ENCODE measurements around the gene IGSF10. TPM values are rescaled to one million over a fixed set of nuclear protein-coding genes. Genes with fewer than 3 reads are reported as not detected.

Gene IGSF10
- total RNA-seq, 1 donor from 2014 or later: 1.6 TPM

- H3K4me1 Mint-ChIP-seq (ENCODE audit: low read depth): peaks cover 9% of the 10 kb centered on the region
- no peak for DNase-seq (ENCODE audit: low spot score, unreplicated experiment)
- H3K27ac Mint-ChIP-seq: no peak overlapping the region
- H3K36me3 Mint-ChIP-seq (ENCODE audit: insufficient read depth): no peaks in the 10 kb centered on the region
- H3K27me3 Mint-ChIP-seq: peaks cover 12% of the 10 kb centered on the region
- no peak overlapping the region for H3K4me3 Mint-ChIP-seq (ENCODE audit: low read depth)
- no peaks in the 10 kb centered on the region for H3K9me3 Mint-ChIP-seq (ENCODE audit: low read depth)
- TF ChIP-seq, protein P1, sequence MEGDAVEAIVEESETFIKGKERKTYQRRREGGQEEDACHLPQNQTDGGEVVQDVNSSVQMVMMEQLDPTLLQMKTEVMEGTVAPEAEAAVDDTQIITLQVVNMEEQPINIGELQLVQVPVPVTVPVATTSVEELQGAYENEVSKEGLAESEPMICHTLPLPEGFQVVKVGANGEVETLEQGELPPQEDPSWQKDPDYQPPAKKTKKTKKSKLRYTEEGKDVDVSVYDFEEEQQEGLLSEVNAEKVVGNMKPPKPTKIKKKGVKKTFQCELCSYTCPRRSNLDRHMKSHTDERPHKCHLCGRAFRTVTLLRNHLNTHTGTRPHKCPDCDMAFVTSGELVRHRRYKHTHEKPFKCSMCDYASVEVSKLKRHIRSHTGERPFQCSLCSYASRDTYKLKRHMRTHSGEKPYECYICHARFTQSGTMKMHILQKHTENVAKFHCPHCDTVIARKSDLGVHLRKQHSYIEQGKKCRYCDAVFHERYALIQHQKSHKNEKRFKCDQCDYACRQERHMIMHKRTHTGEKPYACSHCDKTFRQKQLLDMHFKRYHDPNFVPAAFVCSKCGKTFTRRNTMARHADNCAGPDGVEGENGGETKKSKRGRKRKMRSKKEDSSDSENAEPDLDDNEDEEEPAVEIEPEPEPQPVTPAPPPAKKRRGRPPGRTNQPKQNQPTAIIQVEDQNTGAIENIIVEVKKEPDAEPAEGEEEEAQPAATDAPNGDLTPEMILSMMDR (IDR thresholded peaks at IDR 0.05; ENCODE audit: unreplicated experiment): no peak
Measured at GRCh38 chr3:151459358-151459757, 1.5 kb downstream of the IGSF10 start.

GRCh38 chr3:151456065-151456464 lies 4.8 kb downstream of the IGSF10 start:
- H3K27me3 Mint-ChIP-seq: peaks cover 4% of the 10 kb centered on the region
- TF ChIP-seq, protein P1 (IDR thresholded peaks at IDR 0.05; ENCODE audit: unreplicated experiment): no peak
- no peaks in the 10 kb centered on the region for H3K36me3 Mint-ChIP-seq (ENCODE audit: insufficient read depth)
- no peak overlapping the region for H3K27ac Mint-ChIP-seq
- H3K4me1 Mint-ChIP-seq (ENCODE audit: low read depth): peaks cover 9% of the 10 kb centered on the region
- no peaks in the 10 kb centered on the region for H3K9me3 Mint-ChIP-seq (ENCODE audit: low read depth)
- DNase-seq (ENCODE audit: low spot score, unreplicated experiment): no peak
- H3K4me3 Mint-ChIP-seq (ENCODE audit: low read depth): no peak overlapping the region

GRCh38 chr3:151452841-151453240 lies 8.0 kb downstream of the IGSF10 start:
- no peaks in the 10 kb centered on the region for H3K9me3 Mint-ChIP-seq (ENCODE audit: low read depth)
- no peaks in the 10 kb centered on the region for H3K27me3 Mint-ChIP-seq
- no peaks in the 10 kb centered on the region for H3K36me3 Mint-ChIP-seq (ENCODE audit: insufficient read depth)
- no peak overlapping the region for H3K4me3 Mint-ChIP-seq (ENCODE audit: low read depth)
- TF ChIP-seq, protein P1 (IDR thresholded peaks at IDR 0.05; ENCODE audit: unreplicated experiment): no peak
- no peak overlapping the region for H3K27ac Mint-ChIP-seq
- peaks cover 7% of the 10 kb centered on the region for H3K4me1 Mint-ChIP-seq (ENCODE audit: low read depth)
- no peak for DNase-seq (ENCODE audit: low spot score, unreplicated experiment)

- Mint-ChIP-seq H3K36me3 (ENCODE audit: insufficient read depth) (no peaks in the 10 kb centered on the region), H3K27ac (no peak overlapping the region), H3K4me1 (ENCODE audit: low read depth) (peaks cover 7% of the 10 kb centered on the region), H3K9me3 (ENCODE audit: low read depth) (no peaks in the 10 kb centered on the region), H3K27me3 (no peaks in the 10 kb centered on the region), H3K4me3 (ENCODE audit: low read depth) (no peak overlapping the region)
- TF ChIP-seq, protein P1 (IDR thresholded peaks at IDR 0.05; ENCODE audit: unreplicated experiment): no peak
- DNase-seq (ENCODE audit: low spot score, unreplicated experiment): no peak
Measured at GRCh38 chr3:151452368-151452767, 8.5 kb downstream of the IGSF10 start.

DNA sequence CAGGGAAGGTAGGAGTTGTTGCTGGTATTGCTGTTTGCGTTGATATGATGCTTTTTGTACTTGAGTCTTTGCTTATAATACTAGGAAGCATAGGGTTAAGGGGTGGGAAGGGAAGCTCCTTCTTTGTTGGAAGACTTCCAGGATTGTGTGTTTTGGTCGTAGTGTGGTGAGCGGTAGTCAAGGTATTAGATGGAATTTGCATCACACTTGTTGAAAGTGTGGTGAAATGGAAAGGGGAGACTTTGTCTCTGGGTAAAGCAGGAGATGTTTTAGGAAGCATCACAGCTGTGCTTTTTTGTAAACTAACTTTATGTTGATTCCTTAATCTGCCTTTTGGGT lies 14.9 kb downstream of the IGSF10 start:
- TF ChIP-seq, protein P1 (IDR thresholded peaks at IDR 0.05; ENCODE audit: unreplicated experiment): no peak
- no peak overlapping the region for H3K27ac Mint-ChIP-seq
- no peak for DNase-seq (ENCODE audit: low spot score, unreplicated experiment)
- H3K4me3 Mint-ChIP-seq (ENCODE audit: low read depth): no peak overlapping the region
- no peaks in the 10 kb centered on the region for H3K36me3 Mint-ChIP-seq (ENCODE audit: insufficient read depth)
- no peaks in the 10 kb centered on the region for H3K4me1 Mint-ChIP-seq (ENCODE audit: low read depth)
- no peaks in the 10 kb centered on the region for H3K9me3 Mint-ChIP-seq (ENCODE audit: low read depth)
- no peaks in the 10 kb centered on the region for H3K27me3 Mint-ChIP-seq

All from progenitor cell of endocrine pancreas (in vitro differentiated cells).